Vagina (tissue), 2 donors: ENCODE results near the gene ARAP3. TPM values are rescaled to one million over a fixed set of nuclear protein-coding genes. Genes with fewer than 3 reads are reported as not detected.
"Not testable (repeated sequence)": the region's sequence is repeated elsewhere in the genome, so short reads cannot be mapped to it uniquely, and the experiment has no call there.

ENCODE experiments used
- DNase-seq, 2 donors: peaks; one replicate each; pipeline ENCODE4 v3.0.0-alpha.2; 2017; ENCODE audit errors: extremely low spot score in 2 of 2
- H3K27ac ChIP-seq: fragments of 200-600 bp; sonication (generic); one replicate; pipeline ENCODE4 v1.5.1; 2019
- H3K27me3 ChIP-seq: fragments of 200-600 bp; sonication (generic); one replicate; pipeline ENCODE4 v1.5.1; 2019
- H3K36me3 ChIP-seq, 2 donors: fragments of 200-600 bp; sonication (generic); one replicate each; pipeline ENCODE4 v1.5.1; 2017 to 2019
- H3K4me1 ChIP-seq: fragments of 200-600 bp; sonication (generic); one replicate; pipeline ENCODE4 v1.5.1; 2019
- H3K4me3 ChIP-seq, 2 donors: fragments of 200-600 bp; sonication (generic); 1 replicate in 1 of 2; 2 replicates in 1 of 2; pipeline ENCODE4 v1.5.1; 2016 to 2019
- H3K9me3 ChIP-seq: fragments of 200-600 bp; sonication (generic); one replicate; pipeline ENCODE4 v1.5.1; 2019
- CTCF ChIP-seq, 3 experiments: fragments of 450-650 bp in 2 of 3; fragments of 200-600 bp in 1 of 3; sonication (generic) in 1 of 3; IDR thresholded peaks; one replicate each; pipeline ENCODE4 v1.5.1; 2017 to 2019; ENCODE audit warnings: antibody characterized with exemption in 3 of 3, mild to moderate bottlenecking in 2 of 3, moderate library complexity in 2 of 3
- POLR2A ChIP-seq, 2 donors: fragments of 450-650 bp; IDR thresholded peaks; one replicate each; pipeline ENCODE4 v1.6.1; 2017; ENCODE audit warnings: antibody characterized with exemption in 2 of 2, mild to moderate bottlenecking in 2 of 2, moderate library complexity in 2 of 2
- POLR2AphosphoS5 ChIP-seq, 2 donors: sonication (generic); formaldehyde crosslinking; IDR thresholded peaks; one replicate each; pipeline ENCODE4 v1.9.0; 2017; ENCODE audit warnings: antibody characterized with exemption in 2 of 2, mild to moderate bottlenecking in 2 of 2, low read depth in 1 of 2; ENCODE audit not compliant: insufficient read depth in 1 of 2
- intact Hi-C: fragments of 100-400 bp; cut with DNase I; formaldehyde crosslinking; loops from one replicate; pipeline ENCODE4 v1.15.1; 2023
- total RNA-seq: library from RNA; depleted of rRNA; stranded (reverse); fragments of >200 nt; gene quantifications from one replicate; pipeline ENCODE4 v1.2.3, GENCODE V29; 2016

The ARAP3 gene
- total RNA-seq, 1 donor from 2014 or later: 13.3 TPM

- Histone ChIP-seq H3K4me3 (peak overlapping the region; percentile 78 to 86), H3K9me3 (no peaks in the 10 kb centered on the region), H3K36me3 (peaks cover 0 to 18% of the 10 kb centered on the region in 2 donors), H3K27ac (peak overlapping the region; percentile 96), H3K27me3 (no peaks in the 10 kb centered on the region), H3K4me1 (peaks cover 27% of the 10 kb centered on the region)
- no peak for DNase-seq
- TF ChIP-seq POLR2A (IDR thresholded peaks at IDR 0.05) (no peak), CTCF (IDR thresholded peaks at IDR 0.05) (no peak)
- intact Hi-C loops: no loop called here
These were observed 64.4 kb downstream of the ARAP3 start for GRCh38 chr5:141617682-141618029.

- peak overlapping the region; percentile 78 to 86 for H3K4me3 ChIP-seq
- intact Hi-C loops: no loop called here
- DNase-seq: no peak
- peaks cover 27% of the 10 kb centered on the region for H3K4me1 ChIP-seq
- no peaks in the 10 kb centered on the region for H3K9me3 ChIP-seq
- peak overlapping the region; percentile 96 for H3K27ac ChIP-seq
- H3K36me3 ChIP-seq: peaks cover 0 to 13% of the 10 kb centered on the region in 2 donors
- TF ChIP-seq POLR2AphosphoS5 (IDR thresholded peaks at IDR 0.05; ENCODE audit: insufficient read depth in 1 of 2, low read depth in 1 of 2) (no peak), POLR2A (IDR thresholded peaks at IDR 0.05) (no peak), CTCF (IDR thresholded peaks at IDR 0.05) (no peak)
- H3K27me3 ChIP-seq: no peaks in the 10 kb centered on the region
These were observed 64.9 kb downstream of the ARAP3 start for GRCh38 chr5:141617128-141617527.

- no peaks in the 10 kb centered on the region for H3K27me3 ChIP-seq
- intact Hi-C loops: no loop called here
- H3K4me3 ChIP-seq: no peak overlapping the region
- peaks cover 27% of the 10 kb centered on the region for H3K4me1 ChIP-seq
- no peak for DNase-seq
- H3K9me3 ChIP-seq: no peaks in the 10 kb centered on the region
- H3K27ac ChIP-seq: no peak overlapping the region
- no peak for TF ChIP-seq CTCF (IDR thresholded peaks at IDR 0.05)
- TF ChIP-seq POLR2A (IDR thresholded peaks at IDR 0.05): no peak
- no peak for TF ChIP-seq POLR2AphosphoS5 (IDR thresholded peaks at IDR 0.05; ENCODE audit: insufficient read depth in 1 of 2, low read depth in 1 of 2)
- H3K36me3 ChIP-seq: peaks cover 0 to 7% of the 10 kb centered on the region in 2 donors
These were observed 65.9 kb downstream of the ARAP3 start for GRCh38 chr5:141615991-141616720.

GRCh38 chr5:141613344-141613743 is 68.7 kb downstream of the ARAP3 start:
- H3K27ac ChIP-seq: no peak overlapping the region
- no peaks in the 10 kb centered on the region for H3K27me3 ChIP-seq
- no peaks in the 10 kb centered on the region for H3K9me3 ChIP-seq
- H3K36me3 ChIP-seq: no peaks in the 10 kb centered on the region
- intact Hi-C loops: no loop called here
- H3K4me1 ChIP-seq: peaks cover 29% of the 10 kb centered on the region
- no peak for DNase-seq
- TF ChIP-seq POLR2A (IDR thresholded peaks at IDR 0.05) (no peak), POLR2AphosphoS5 (IDR thresholded peaks at IDR 0.05; ENCODE audit: insufficient read depth in 1 of 2, low read depth in 1 of 2) (no peak), CTCF (IDR thresholded peaks at IDR 0.05) (no peak)
- no peak overlapping the region for H3K4me3 ChIP-seq

GRCh38 chr5:141611289-141611688 is 70.7 kb downstream of the ARAP3 start:
- TF ChIP-seq CTCF (IDR thresholded peaks at IDR 0.05): no peak
- TF ChIP-seq POLR2AphosphoS5 (IDR thresholded peaks at IDR 0.05; ENCODE audit: insufficient read depth in 1 of 2, low read depth in 1 of 2): no peak
- TF ChIP-seq POLR2A (IDR thresholded peaks at IDR 0.05): no peak
- no peaks in the 10 kb centered on the region for H3K9me3 ChIP-seq
- no peak overlapping the region for H3K4me3 ChIP-seq
- H3K4me1 ChIP-seq: peaks cover 14% of the 10 kb centered on the region
- H3K36me3 ChIP-seq: no peaks in the 10 kb centered on the region
- intact Hi-C loops: no loop called here
- H3K27ac ChIP-seq: no peak overlapping the region
- no peak for DNase-seq
- no peaks in the 10 kb centered on the region for H3K27me3 ChIP-seq

GRCh38 chr5:141609921-141610320 is 72.1 kb downstream of the ARAP3 start:
- H3K4me1 ChIP-seq: peaks cover 22% of the 10 kb centered on the region
- H3K27ac ChIP-seq, H3K27me3 ChIP-seq, H3K36me3 ChIP-seq, intact Hi-C loops, H3K9me3 ChIP-seq, H3K4me3 ChIP-seq, DNase-seq: not testable (repeated sequence)
